Body of pancreas (tissue), 4 donors: ENCODE results near the gene C5AR2.

Experiments
- CTCF ChIP-seq, 7 experiments: fragments of 450-650 bp in 4 of 7; fragments of 200-600 bp in 3 of 7; sonication (generic) in 3 of 7; IDR thresholded peaks; one replicate each; pipeline ENCODE4 v1.5.1; 2016 to 2019; ENCODE audit warnings: antibody characterized with exemption in 7 of 7
- POLR2A ChIP-seq, 3 donors: fragments of 450-650 bp; IDR thresholded peaks; one replicate each; pipeline ENCODE4 v1.6.1; 2016; ENCODE audit warnings: antibody characterized with exemption in 3 of 3, mild to moderate bottlenecking in 2 of 3

GRCh38 chr19:47351548-47351947, 19.6 kb downstream of the C5AR2 start:
- TF ChIP-seq POLR2A (IDR thresholded peaks at IDR 0.05) (no peak), CTCF (IDR thresholded peaks at IDR 0.05) (no peak)
